GM19452 (cell line): ENCODE results near the gene ADAP1.
"Not testable (repeated sequence)": the region's sequence is repeated elsewhere in the genome, so short reads cannot be mapped to it uniquely, and the experiment has no call there.

Source experiments
- ATAC-seq: cut with Tn5 transposase; IDR thresholded peaks from one replicate; pipeline ENCODE4 v1.9.1; 2021; ENCODE audit not compliant: unreplicated experiment

ADAP1 gene

DNA sequence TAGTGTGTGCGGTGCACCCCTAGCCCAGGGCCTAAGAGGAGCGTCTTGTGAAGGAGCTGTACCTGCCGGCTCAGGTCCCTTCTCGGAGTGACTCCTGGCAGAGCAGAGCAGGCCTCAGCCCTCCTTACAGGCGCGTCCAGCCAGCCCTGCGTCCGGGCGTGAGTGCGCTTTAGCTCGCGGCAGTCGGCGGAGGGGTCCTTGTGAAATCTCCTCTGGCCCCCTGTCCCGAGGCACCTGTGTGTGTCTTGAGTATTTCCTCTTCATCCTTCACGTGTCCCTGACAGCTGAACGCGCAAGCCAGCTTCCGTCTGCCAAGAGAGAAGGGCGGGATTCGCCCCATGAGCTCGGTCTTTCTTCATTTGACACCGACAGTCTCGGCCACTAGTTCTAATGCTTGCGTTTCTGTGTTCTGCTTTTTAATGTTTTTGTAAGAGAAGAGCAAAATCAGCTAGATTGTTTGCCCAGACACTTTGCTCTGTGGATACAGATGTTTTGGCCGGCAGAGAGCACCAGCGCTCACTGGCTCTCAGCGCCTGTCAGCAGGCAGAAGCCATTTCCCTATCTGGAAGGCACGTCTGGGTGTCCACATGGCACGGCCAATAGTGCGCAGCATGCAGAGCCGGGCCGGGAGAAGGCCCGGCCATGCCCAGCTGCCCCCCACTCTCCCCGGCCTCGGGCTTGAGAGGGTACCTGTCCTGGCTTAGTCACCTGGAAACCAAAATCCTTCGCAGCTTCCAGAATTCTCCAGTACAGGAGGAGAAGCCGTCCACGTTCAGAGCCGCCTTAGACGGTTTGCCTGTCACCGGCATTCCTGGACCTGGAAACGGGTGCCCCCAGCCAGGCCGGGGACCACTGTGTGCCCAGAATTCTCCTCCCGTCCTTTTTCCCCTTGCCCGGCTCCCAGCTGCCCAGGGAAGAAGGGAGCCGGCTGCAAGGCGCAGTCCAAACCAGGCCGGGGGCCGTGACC is 71.1 kb downstream of the ADAP1 start:
- ATAC-seq: no peak

DNA sequence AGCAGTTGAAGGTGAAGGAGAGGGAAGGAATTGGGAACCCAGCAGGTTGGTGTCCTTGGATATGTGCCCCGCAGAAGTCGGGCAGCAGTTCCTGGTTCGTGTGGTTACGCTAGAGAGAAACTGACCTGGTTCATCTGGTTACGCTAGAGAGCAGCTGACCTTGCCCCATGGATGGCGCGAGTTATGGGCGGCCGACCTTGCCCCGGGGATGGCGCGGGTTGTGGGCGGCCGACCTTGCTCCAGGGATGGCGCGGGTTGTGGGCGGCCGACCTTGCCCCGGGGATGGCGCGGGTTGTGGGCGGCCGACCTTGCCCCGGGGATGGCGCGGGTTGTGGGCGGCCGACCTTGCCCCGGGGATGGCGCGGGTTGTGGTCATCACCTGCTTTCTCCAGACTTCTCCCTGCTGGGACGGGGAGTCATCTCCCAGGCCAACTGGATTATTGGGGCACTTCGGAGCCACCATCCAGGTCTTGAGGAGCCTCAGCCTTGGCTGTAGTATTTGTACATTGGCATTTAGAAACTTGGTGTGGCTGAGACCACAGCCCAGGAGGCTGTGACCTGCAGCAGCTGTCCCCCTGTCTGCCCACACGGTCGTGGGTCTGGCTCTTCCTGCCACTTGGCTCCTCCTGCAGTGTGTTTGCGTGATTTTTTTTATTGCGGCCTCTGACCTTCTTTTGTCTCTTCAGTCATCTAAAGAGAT is 72.0 kb downstream of the ADAP1 start:
- ATAC-seq: no peak

GRCh38 chr7:881441-882234 is 72.8 kb downstream of the ADAP1 start:
- no peak for ATAC-seq

DNA sequence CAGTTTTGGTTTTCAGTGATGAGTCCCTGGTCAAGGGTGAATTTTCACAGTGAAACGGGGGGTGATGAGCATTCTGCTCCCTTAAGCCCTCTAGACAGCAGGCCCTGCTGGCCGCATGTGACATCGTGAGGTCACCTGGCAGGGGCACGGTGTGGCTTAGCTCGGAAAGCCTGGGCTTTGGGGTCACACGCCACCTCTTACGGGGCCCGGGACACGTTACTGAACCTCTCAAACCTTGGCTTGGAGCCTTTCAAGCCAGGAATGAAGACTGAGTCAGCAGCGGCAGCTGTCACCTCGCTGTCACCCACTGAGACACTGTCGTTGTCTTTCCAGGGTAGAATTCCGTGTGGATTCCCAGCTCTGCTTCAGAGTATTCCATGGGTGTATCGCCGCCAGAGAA is 74.0 kb downstream of the ADAP1 start:
- ATAC-seq: no peak

DNA sequence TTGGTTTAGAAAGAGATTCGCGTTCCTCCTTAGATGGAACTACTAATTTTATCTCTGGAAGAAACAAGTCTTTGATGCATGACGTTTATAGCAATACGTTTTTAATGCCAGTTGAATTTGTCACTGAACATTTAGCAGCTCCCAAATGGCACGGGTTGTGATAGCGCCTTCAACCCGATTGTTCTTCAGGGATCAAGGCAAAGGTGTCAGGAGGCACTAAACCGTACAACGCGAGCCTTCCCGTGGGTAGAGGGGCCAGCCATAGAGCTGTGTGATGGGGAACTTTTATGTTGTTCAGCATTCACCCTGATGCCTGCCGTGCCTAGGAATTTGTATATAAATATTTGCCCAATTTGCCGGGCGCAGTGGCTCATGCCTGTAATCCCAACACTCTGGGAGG is 74.8 kb downstream of the ADAP1 start:
- ATAC-seq: no peak

- no peak for ATAC-seq
These were observed 75.4 kb downstream of the ADAP1 start for GRCh38 chr7:879093-879492.

- ATAC-seq: no peak
These were observed 76.9 kb downstream of the ADAP1 start for GRCh38 chr7:877312-878232.

DNA sequence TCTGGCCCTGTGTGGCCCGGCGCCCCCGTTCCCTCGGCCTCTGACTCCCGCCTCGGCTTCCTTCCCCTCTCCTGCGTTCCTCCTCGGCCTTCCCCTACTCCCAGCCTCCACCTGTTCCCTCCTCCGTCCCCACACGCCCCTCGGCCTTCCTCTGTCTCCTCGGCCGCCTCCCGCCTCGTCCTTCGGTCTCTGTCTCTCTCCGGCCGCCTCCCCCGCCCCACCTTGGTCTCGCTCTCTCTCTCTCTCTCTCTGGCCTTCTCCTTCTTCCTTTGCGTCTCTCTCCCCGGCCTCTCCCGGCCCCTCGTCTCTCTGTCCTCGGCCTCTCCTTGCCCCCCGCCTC is 77.5 kb downstream of the ADAP1 start:
- peak; percentile 32 for ATAC-seq

- peak; percentile 72 for ATAC-seq
These were observed 78.2 kb downstream of the ADAP1 start, which contains the start of gene GET4 for GRCh38 chr7:876077-876971. Gene GET4, plus strand, starts transcription at chr7:876554. Its CDS starts 92 bp downstream, at chr7:876646.

DNA sequence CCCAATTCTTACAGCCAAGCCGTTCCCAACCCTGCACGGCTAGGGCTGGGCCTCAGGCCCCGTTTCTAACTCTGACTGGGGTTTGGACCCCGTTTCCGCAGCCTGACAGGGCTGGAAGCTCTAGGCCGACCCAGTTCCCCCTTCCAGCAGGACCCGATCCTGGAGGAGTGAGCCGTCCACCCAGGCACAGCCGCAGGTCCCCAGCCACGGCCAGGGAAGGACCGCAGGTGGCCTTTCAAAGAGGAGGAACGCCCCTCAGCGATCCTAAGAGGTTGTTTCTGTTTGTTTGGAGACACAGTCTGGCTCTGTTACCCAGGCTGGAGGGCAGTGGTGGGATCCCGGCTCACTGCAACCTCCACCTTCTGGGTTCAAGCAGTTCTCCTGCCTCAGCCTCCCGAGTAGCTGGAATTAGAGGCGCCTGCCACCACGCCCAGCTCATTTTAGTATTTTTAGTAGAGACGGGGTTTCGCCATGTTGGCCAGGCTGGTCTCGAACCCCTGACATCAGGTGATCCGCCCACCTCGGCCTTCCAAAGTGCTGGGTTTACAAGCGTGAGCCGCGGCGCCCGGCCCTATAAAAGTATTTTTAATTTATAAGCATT is 78.9 kb downstream of the ADAP1 start:
- ATAC-seq: no peak

- no peak for ATAC-seq
These were observed 79.4 kb downstream of the ADAP1 start for GRCh38 chr7:875051-875450.

- ATAC-seq: no peak
These were observed 80.3 kb downstream of the ADAP1 start for GRCh38 chr7:874031-874749.

DNA sequence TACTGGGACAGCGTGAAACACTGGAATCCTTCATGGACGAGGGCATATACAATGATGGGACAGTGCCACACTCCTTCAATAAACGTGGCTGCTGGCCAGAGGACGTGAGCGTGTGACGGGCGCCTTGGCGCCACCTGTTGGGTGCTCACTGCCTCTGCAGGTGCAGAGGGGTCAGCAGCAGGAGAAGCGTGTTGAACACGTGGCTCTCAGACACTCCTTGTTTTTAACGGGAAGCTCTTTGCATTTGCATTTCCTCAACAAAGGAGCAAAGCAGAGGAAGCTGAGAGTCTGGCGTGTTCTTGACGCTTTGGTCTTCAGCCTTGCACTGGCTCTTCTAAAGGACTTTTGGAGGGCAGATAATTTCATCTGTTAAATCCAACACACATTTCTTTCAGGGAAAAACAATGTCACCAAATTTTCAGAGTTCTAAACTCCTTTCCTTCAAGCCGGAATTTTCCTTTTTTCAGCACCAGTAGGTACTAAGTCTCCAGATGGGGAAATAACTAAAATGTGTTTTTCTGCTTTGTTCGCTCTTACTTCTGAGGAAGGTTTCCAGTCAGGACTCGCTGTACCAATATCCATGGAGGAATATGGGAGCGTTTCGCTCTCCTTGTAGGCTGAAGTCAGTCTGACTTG is 81.0 kb downstream of the ADAP1 start:
- ATAC-seq: no peak

DNA sequence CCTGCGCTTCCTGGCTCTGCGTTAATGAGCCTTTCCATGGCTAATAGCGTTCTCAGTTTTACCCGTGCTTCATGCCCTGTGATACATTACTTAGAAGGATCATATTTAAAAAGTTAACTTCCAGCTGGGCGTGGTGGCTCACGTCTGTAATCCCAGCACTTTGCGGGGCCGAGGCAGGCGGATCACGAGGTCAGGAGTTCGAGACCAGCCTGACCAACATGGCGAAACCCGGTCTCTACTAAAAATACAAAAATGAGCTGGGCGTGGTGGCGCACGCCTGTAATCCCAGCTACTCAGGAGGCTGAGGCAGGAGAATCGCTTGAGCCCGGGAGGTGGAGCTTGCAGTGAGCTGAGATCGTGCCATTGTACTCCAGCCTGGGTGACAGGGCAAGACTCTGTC is 81.8 kb downstream of the ADAP1 start:
- ATAC-seq: not testable (repeated sequence)

GRCh38 chr7:871900-872537 is 82.5 kb downstream of the ADAP1 start:
- ATAC-seq: no peak

GRCh38 chr7:869348-869747 is 85.1 kb downstream of the ADAP1 start:
- ATAC-seq: no peak

DNA sequence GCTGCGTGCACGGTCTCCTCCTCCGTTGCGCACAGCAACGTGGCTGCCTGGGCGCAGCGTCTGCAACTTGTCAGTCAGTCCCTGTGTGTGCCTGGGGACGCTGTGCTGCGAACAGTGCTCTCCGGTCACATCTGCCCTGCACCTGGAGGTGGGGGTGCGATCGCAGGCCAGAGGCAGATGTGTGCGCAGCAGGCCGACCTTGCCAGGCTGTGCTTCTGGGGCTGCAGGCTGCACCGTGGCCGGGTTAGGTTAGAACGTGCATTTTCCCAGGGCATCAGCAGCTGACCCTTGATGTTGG is 86.3 kb downstream of the ADAP1 start:
- ATAC-seq: no peak
